ENCODE measurements around the gene OR4E2. TPM values are rescaled to one million over a fixed set of nuclear protein-coding genes. Genes with fewer than 3 reads are reported as not detected.

The OR4E2 gene
- total RNA-seq, 2 experiments from 2014 or later = not detected

DNA sequence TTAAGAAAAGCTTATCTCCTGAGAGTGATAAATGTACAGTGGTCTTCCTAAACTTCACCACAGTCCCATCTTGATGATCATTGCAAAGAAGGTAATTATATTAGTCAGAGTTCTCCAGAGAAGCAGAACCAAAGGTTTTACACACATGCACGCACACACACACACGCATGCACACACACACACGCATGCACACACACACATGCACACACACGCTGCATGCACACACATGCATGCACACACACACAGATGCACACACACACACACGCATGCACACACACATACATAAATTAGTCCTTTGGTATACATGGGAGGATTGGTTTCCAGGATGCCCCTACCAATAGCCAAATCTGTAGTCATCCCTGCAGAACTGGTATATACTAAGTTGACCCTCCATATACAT, 580 bp downstream of the OR4E2 start:
- no peaks in the 10 kb centered on the region for H4K20me1 ChIP-seq (ENCODE audit: insufficient read depth, low read length)
- TF ChIP-seq, protein P1, sequence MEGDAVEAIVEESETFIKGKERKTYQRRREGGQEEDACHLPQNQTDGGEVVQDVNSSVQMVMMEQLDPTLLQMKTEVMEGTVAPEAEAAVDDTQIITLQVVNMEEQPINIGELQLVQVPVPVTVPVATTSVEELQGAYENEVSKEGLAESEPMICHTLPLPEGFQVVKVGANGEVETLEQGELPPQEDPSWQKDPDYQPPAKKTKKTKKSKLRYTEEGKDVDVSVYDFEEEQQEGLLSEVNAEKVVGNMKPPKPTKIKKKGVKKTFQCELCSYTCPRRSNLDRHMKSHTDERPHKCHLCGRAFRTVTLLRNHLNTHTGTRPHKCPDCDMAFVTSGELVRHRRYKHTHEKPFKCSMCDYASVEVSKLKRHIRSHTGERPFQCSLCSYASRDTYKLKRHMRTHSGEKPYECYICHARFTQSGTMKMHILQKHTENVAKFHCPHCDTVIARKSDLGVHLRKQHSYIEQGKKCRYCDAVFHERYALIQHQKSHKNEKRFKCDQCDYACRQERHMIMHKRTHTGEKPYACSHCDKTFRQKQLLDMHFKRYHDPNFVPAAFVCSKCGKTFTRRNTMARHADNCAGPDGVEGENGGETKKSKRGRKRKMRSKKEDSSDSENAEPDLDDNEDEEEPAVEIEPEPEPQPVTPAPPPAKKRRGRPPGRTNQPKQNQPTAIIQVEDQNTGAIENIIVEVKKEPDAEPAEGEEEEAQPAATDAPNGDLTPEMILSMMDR (conservative IDR thresholded peaks at IDR 0.05; ENCODE audit: low read length) = no peak
- TF ChIP-seq EZH2phosphoT487 (IDR thresholded peaks at IDR 0.05; ENCODE audit: borderline replicate concordance, low read depth, low read length) = no peak
- no peak overlapping the region for H2AFZ ChIP-seq (ENCODE audit: low read length)
- no peaks in the 10 kb centered on the region for H3K9me3 ChIP-seq (ENCODE audit: low read length)
- no peaks in the 10 kb centered on the region for H3K9me2 ChIP-seq (ENCODE audit: insufficient read depth, low read length)
- POLR2A ChIA-PET = no interaction called here
- no peaks in the 10 kb centered on the region for H3K36me3 ChIP-seq (ENCODE audit: insufficient read depth, low read length)
- intact Hi-C loops (cut with micrococcal nuclease; ENCODE audit: unreplicated experiment) = no loop called here
- BruUV-seq (replicated peaks) = no TSS peak
- H3K27ac ChIP-seq (ENCODE audit: low read depth, low read length, poor library complexity, severe bottlenecking) = no peak overlapping the region
- no peaks in the 10 kb centered on the region for H3K79me2 ChIP-seq (ENCODE audit: insufficient read depth, low read depth, low read length)
- H3K4me2 ChIP-seq (ENCODE audit: low read length) = no peak overlapping the region
- DNase-seq (ENCODE audit: low spot score) = no peak
- no peak overlapping the region for H3K4me3 ChIP-seq (ENCODE audit: low read depth, low read length, poor library complexity, severe bottlenecking)
- H3K4me1 ChIP-seq (ENCODE audit: insufficient read depth, low read length, poor library complexity, severe bottlenecking) = no peaks in the 10 kb centered on the region
- CTCF ChIA-PET (ENCODE audit: unreplicated experiment) = interaction anchor here (1.5 kb wide), 1 partner anchor 11 kb away, joined by 3 read pairs; no protein-coding TSS in a partner anchor

- H3K36me3 ChIP-seq (ENCODE audit: insufficient read depth, low read length) = no peaks in the 10 kb centered on the region
- DNase-seq (ENCODE audit: low spot score) = no peak
- no peaks in the 10 kb centered on the region for H3K79me2 ChIP-seq (ENCODE audit: insufficient read depth, low read depth, low read length)
- no peak for TF ChIP-seq EZH2phosphoT487 (IDR thresholded peaks at IDR 0.05; ENCODE audit: borderline replicate concordance, low read depth, low read length)
- TF ChIP-seq, protein P1 (conservative IDR thresholded peaks at IDR 0.05; ENCODE audit: low read length) = no peak
- no peak overlapping the region for H3K4me3 ChIP-seq (ENCODE audit: low read depth, low read length, poor library complexity, severe bottlenecking)
- H3K4me1 ChIP-seq (ENCODE audit: insufficient read depth, low read length, poor library complexity, severe bottlenecking) = no peaks in the 10 kb centered on the region
- intact Hi-C loops (cut with micrococcal nuclease; ENCODE audit: unreplicated experiment) = no loop called here
- no peak overlapping the region for H2AFZ ChIP-seq (ENCODE audit: low read length)
- H3K4me2 ChIP-seq (ENCODE audit: low read length) = no peak overlapping the region
- H3K9me3 ChIP-seq (ENCODE audit: low read length) = no peaks in the 10 kb centered on the region
- no TSS peak for BruUV-seq (replicated peaks)
- H4K20me1 ChIP-seq (ENCODE audit: insufficient read depth, low read length) = no peaks in the 10 kb centered on the region
- no peak overlapping the region for H3K27ac ChIP-seq (ENCODE audit: low read depth, low read length, poor library complexity, severe bottlenecking)
- H3K9me2 ChIP-seq (ENCODE audit: insufficient read depth, low read length) = no peaks in the 10 kb centered on the region
- CTCF ChIA-PET (ENCODE audit: unreplicated experiment) = no interaction called here
- POLR2A ChIA-PET = no interaction called here
These were observed 3.3 kb downstream of the OR4E2 start for GRCh38 chr14:21656980-21657379.

- H3K27ac ChIP-seq (ENCODE audit: low read depth, low read length, poor library complexity, severe bottlenecking) = no peak overlapping the region
- H4K20me1 ChIP-seq (ENCODE audit: insufficient read depth, low read length) = no peaks in the 10 kb centered on the region
- H3K4me1 ChIP-seq (ENCODE audit: insufficient read depth, low read length, poor library complexity, severe bottlenecking) = no peaks in the 10 kb centered on the region
- no peak overlapping the region for H3K4me3 ChIP-seq (ENCODE audit: low read depth, low read length, poor library complexity, severe bottlenecking)
- no TSS peak for BruUV-seq (replicated peaks)
- H3K9me3 ChIP-seq (ENCODE audit: low read length) = no peaks in the 10 kb centered on the region
- intact Hi-C loops (cut with micrococcal nuclease; ENCODE audit: unreplicated experiment) = no loop called here
- ChIA-PET POLR2A (no interaction called here), CTCF (ENCODE audit: unreplicated experiment) (no interaction called here)
- no peaks in the 10 kb centered on the region for H3K36me3 ChIP-seq (ENCODE audit: insufficient read depth, low read length)
- H3K79me2 ChIP-seq (ENCODE audit: insufficient read depth, low read depth, low read length) = no peaks in the 10 kb centered on the region
- no peak overlapping the region for H2AFZ ChIP-seq (ENCODE audit: low read length)
- no peaks in the 10 kb centered on the region for H3K9me2 ChIP-seq (ENCODE audit: insufficient read depth, low read length)
- no peak for DNase-seq (ENCODE audit: low spot score)
- no peak overlapping the region for H3K4me2 ChIP-seq (ENCODE audit: low read length)
- TF ChIP-seq EZH2phosphoT487 (IDR thresholded peaks at IDR 0.05; ENCODE audit: borderline replicate concordance, low read depth, low read length) = no peak
- TF ChIP-seq, protein P1 (conservative IDR thresholded peaks at IDR 0.05; ENCODE audit: low read length) = no peak
These were observed 14.7 kb downstream of the OR4E2 start for GRCh38 chr14:21668377-21668776.
